CD14-positive monocyte (primary cell): ENCODE results near the gene NOL6. TPM values are rescaled to one million over a fixed set of nuclear protein-coding genes. Genes with fewer than 3 reads are reported as not detected.
"Not testable (repeated sequence)": the region's sequence is repeated elsewhere in the genome, so short reads cannot be mapped to it uniquely, and the experiment has no call there.

Experiments used
- DNase-seq, 3 donors: peaks; one replicate each; pipeline ENCODE4 v3.0.0-alpha.2; 2011 to 2022
- H2AFZ ChIP-seq: 2 replicates; pipeline ENCODE4 v1.6.0; 2012; ENCODE audit warnings: mild to moderate bottlenecking, low read depth, low read length, inconsistent platforms; ENCODE audit not compliant: insufficient read depth, poor library complexity, severe bottlenecking
- H3K27ac ChIP-seq, 2 donors: 1 replicate in 1 of 2; 2 replicates in 1 of 2; pipeline ENCODE4 v1.5.1; 2012 to 2013; ENCODE audit warnings: low read length in 2 of 2, control low read depth in 1 of 2, inconsistent platforms in 1 of 2, low read depth in 1 of 2, mild to moderate bottlenecking in 1 of 2
- H3K27me3 ChIP-seq, 2 donors: one replicate each; pipeline versions ENCODE4 v1.6.0 to v1.6.1; 2011 to 2013; ENCODE audit warnings: low read length in 2 of 2; ENCODE audit not compliant: control insufficient read depth in 2 of 2, insufficient read depth in 2 of 2
- H3K36me3 ChIP-seq, 2 donors: replicated peaks in 1 of 2; 1 replicate in 1 of 2; 2 replicates in 1 of 2; pipeline versions ENCODE4 v1.5.1 to v1.6.1; 2012 to 2013; ENCODE audit warnings: low read length in 2 of 2, control low read depth in 1 of 2, inconsistent platforms in 1 of 2, mild to moderate bottlenecking in 1 of 2; ENCODE audit not compliant: insufficient read depth in 2 of 2, control insufficient read depth in 1 of 2
- H3K4me1 ChIP-seq, 2 donors: 1 replicate in 1 of 2; 2 replicates in 1 of 2; pipeline versions ENCODE4 v1.5.1 to v1.6.1; 2012 to 2013; ENCODE audit warnings: low read length in 2 of 2, control low read depth in 1 of 2, inconsistent platforms in 1 of 2, mild to moderate bottlenecking in 1 of 2, moderate library complexity in 1 of 2; ENCODE audit not compliant: insufficient read depth in 2 of 2, control insufficient read depth in 1 of 2
- H3K4me2 ChIP-seq: replicated peaks from 2 replicates; pipeline ENCODE3; 2012; ENCODE audit warnings: low read length, moderate library complexity, mild to moderate bottlenecking; ENCODE audit not compliant: poor library complexity, severe bottlenecking; ENCODE audit errors: extremely low read depth
- H3K4me3 ChIP-seq, 3 experiments: fragments of 200-600 bp in 1 of 3; sonication (generic) in 1 of 3; replicated peaks in 1 of 3; 1 replicate in 2 of 3; 2 replicates in 1 of 3; pipeline ENCODE4 v1.5.1; 2011 to 2013; ENCODE audit warnings: low read length in 3 of 3, mild to moderate bottlenecking in 3 of 3, control low read depth in 2 of 3, low read depth in 2 of 3, inconsistent platforms in 1 of 3, moderate library complexity in 1 of 3
- H3K79me2 ChIP-seq: 2 replicates; pipeline ENCODE4 v1.6.0; 2012; ENCODE audit warnings: mild to moderate bottlenecking, control low read depth, inconsistent platforms, low read length, moderate library complexity; ENCODE audit not compliant: insufficient read depth
- H3K9ac ChIP-seq: 2 replicates; pipeline ENCODE4 v1.6.0; 2017; ENCODE audit warnings: low read length, mild to moderate bottlenecking; ENCODE audit not compliant: insufficient read depth, poor library complexity, severe bottlenecking
- H3K9me3 ChIP-seq, 2 donors: replicated peaks in 1 of 2; 1 replicate in 1 of 2; 2 replicates in 1 of 2; pipeline versions ENCODE4 v1.5.1 to v1.6.1; 2012 to 2013; ENCODE audit warnings: low read length in 2 of 2, control low read depth in 1 of 2; ENCODE audit not compliant: control insufficient read depth in 1 of 2, insufficient read depth in 1 of 2
- H4K20me1 ChIP-seq: 2 replicates; pipeline ENCODE4 v1.6.0; 2012; ENCODE audit warnings: mild to moderate bottlenecking, low read length, control low read depth, moderate library complexity; ENCODE audit not compliant: insufficient read depth
- H3K27ac Mint-ChIP-seq, 7 donors: one replicate each; pipeline ENCODE4 v1.8.0; 2020; ENCODE audit warnings: mild to moderate bottlenecking in 7 of 7, mixed read lengths in 7 of 7, moderate library complexity in 6 of 7, inconsistent platforms in 2 of 7
- H3K27me3 Mint-ChIP-seq, 3 donors: one replicate each; pipeline ENCODE4 v1.8.0; 2021 to 2022; ENCODE audit warnings: low read depth in 3 of 3, mild to moderate bottlenecking in 3 of 3, mixed read lengths in 3 of 3, moderate library complexity in 3 of 3, inconsistent platforms in 1 of 3
- H3K36me3 Mint-ChIP-seq, 2 donors: one replicate each; pipeline ENCODE4 v1.8.0; 2020; ENCODE audit warnings: mixed read lengths in 2 of 2, inconsistent platforms in 1 of 2, mild to moderate bottlenecking in 1 of 2
- H3K4me1 Mint-ChIP-seq: one replicate; pipeline ENCODE4 v1.8.0; 2020; ENCODE audit warnings: mild to moderate bottlenecking, mixed read lengths
- H3K4me3 Mint-ChIP-seq, 2 donors: one replicate each; pipeline ENCODE4 v1.8.0; 2020; ENCODE audit warnings: mild to moderate bottlenecking in 2 of 2, mixed read lengths in 2 of 2, moderate library complexity in 1 of 2
- H3K9me3 Mint-ChIP-seq, 7 donors: one replicate each; pipeline ENCODE4 v1.8.0; 2020 to 2022; ENCODE audit warnings: mixed read lengths in 7 of 7, mild to moderate bottlenecking in 6 of 7, moderate library complexity in 6 of 7, inconsistent platforms in 2 of 7
- whole genome bisulfite sequencing: methylation state at CpG from one replicate; pipeline ENCODE4 v1.1.5; 2013; ENCODE audit warnings: missing lambda C conversion rate; ENCODE audit not compliant: insufficient coverage; 5-methylcytosine and 5-hydroxymethylcytosine counted together
- intact Hi-C, 2 donors: fragments of 100-400 bp; cut with micrococcal nuclease; formaldehyde crosslinking; loops; one replicate each; pipeline versions ENCODE4 v1.15.0 to v1.15.1; 2023
- polyA plus RNA-seq, 3 donors: library from polyadenylated mRNA; depleted of rRNA in 1 of 3; unstranded in 2 of 3; stranded (reverse) in 1 of 3; fragments of 300-500 nt in 2 of 3; fragments of >200 nt in 1 of 3; fragmentation: Illumina TruSeq in 2 of 3; gene quantifications; 1 replicate in 2 of 3; 2 replicates in 1 of 3; pipeline ENCODE4 v1.2.3, GENCODE V29; 2012 to 2021
- TF ChIP-seq, protein P1 (sequence below): fragments of 200-600 bp; IDR thresholded peaks from one replicate; pipeline ENCODE4 v1.8.0; 2022; ENCODE audit warnings: antibody characterized with exemption, mild to moderate bottlenecking

Gene NOL6
- polyA plus RNA-seq, 3 donors: 4.6 to 21.9 (median 10.1) TPM

- Histone ChIP-seq H3K79me2 (no peaks in the 10 kb centered on the region), H3K27ac (no peak overlapping the region), H3K9ac (no peak overlapping the region), H3K4me3 (no peak overlapping the region), H3K4me1 (no peaks in the 10 kb centered on the region), H3K4me2 (no peak overlapping the region), H3K36me3 (no peaks in the 10 kb centered on the region), H3K27me3 (no peaks in the 10 kb centered on the region), H3K9me3 (no peaks in the 10 kb centered on the region), H4K20me1 (no peaks in the 10 kb centered on the region), H2AFZ (peak overlapping the region; percentile 35)
- H3K36me3 Mint-ChIP-seq: no peaks in the 10 kb centered on the region
- DNase-seq: peak in 1 of 3 donors; percentile 15
- H3K27me3 Mint-ChIP-seq: peaks cover 0 to 5% (median 3%) of the 10 kb centered on the region in 3 donors
- H3K4me1 Mint-ChIP-seq: peaks cover 5% of the 10 kb centered on the region
- 84% methylated on average over 5 of the region's 7 CpGs for WGBS
- H3K9me3 Mint-ChIP-seq: no peaks in the 10 kb centered on the region
- TF ChIP-seq, protein P1, sequence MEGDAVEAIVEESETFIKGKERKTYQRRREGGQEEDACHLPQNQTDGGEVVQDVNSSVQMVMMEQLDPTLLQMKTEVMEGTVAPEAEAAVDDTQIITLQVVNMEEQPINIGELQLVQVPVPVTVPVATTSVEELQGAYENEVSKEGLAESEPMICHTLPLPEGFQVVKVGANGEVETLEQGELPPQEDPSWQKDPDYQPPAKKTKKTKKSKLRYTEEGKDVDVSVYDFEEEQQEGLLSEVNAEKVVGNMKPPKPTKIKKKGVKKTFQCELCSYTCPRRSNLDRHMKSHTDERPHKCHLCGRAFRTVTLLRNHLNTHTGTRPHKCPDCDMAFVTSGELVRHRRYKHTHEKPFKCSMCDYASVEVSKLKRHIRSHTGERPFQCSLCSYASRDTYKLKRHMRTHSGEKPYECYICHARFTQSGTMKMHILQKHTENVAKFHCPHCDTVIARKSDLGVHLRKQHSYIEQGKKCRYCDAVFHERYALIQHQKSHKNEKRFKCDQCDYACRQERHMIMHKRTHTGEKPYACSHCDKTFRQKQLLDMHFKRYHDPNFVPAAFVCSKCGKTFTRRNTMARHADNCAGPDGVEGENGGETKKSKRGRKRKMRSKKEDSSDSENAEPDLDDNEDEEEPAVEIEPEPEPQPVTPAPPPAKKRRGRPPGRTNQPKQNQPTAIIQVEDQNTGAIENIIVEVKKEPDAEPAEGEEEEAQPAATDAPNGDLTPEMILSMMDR: no peak
- intact Hi-C loops: no loop called here
- H3K27ac Mint-ChIP-seq: no peak overlapping the region
- H3K4me3 Mint-ChIP-seq: no peak overlapping the region
Observed at GRCh38 chr9:33506626-33507370, 33.1 kb upstream of the NOL6 start.

DNA sequence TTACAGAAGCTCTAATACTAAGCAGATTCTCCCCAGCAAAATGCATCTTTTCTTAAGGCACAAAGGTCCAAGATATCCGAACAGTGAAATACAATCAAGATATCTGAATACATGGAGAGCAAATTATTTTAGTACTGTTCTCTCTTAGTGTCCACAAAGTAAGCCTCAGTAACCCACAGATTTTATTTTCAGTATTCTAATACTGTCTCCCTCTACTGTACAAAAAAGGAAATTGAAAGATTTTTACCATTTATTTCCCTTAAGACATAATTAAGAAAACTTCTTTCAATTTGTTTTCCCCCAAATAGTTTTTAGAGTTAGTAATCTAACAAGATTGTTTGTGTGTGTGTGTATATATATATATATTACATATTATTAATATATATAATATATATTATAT, 24.7 kb upstream of the NOL6 start:
- H3K9me3 Mint-ChIP-seq: no peaks in the 10 kb centered on the region
- Histone ChIP-seq H3K79me2 (no peaks in the 10 kb centered on the region), H3K27ac (no peak overlapping the region), H3K9ac (no peak overlapping the region), H3K4me3 (no peak overlapping the region), H3K4me1 (no peaks in the 10 kb centered on the region), H4K20me1 (no peaks in the 10 kb centered on the region), H3K9me3 (no peaks in the 10 kb centered on the region), H2AFZ (no peak overlapping the region), H3K4me2 (no peak overlapping the region), H3K27me3 (no peaks in the 10 kb centered on the region), H3K36me3 (no peaks in the 10 kb centered on the region)
- H3K4me3 Mint-ChIP-seq: no peak overlapping the region
- H3K27me3 Mint-ChIP-seq: no peaks in the 10 kb centered on the region
- H3K27ac Mint-ChIP-seq: no peak overlapping the region
- TF ChIP-seq, protein P1: peak; percentile 26
- DNase-seq: no peak
- H3K36me3 Mint-ChIP-seq: no peaks in the 10 kb centered on the region
- intact Hi-C loops: no loop called here
- no CpG with 5 or more reads among the region's 1 CpG for WGBS
- no peaks in the 10 kb centered on the region for H3K4me1 Mint-ChIP-seq

DNA sequence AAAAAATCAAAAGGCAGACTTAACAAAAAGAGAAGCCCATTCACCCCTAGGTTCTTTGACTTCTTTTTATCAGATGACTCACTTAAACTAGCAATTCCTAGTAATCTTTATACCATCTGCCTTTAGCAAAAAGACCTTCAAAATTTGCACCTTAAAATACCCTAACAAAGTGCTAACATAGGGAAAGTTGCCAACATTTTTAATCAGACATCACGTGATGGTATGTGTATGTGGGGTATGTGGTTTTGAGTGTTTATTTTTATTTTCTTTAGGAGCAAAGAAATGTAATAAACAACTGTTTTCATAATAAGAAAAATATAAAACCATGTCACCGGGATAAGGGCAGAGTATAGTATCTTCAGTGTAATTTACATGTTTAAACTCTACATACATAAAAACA, 20.1 kb upstream of the NOL6 start:
- DNase-seq, H3K4me3 Mint-ChIP-seq, H3K9me3 ChIP-seq, H3K4me3 ChIP-seq, H3K79me2 ChIP-seq, H3K27me3 ChIP-seq, H3K27me3 Mint-ChIP-seq, H3K9ac ChIP-seq, H3K4me1 Mint-ChIP-seq, H3K27ac Mint-ChIP-seq, H2AFZ ChIP-seq, H3K4me1 ChIP-seq, intact Hi-C loops, H3K36me3 ChIP-seq, H3K4me2 ChIP-seq, H3K36me3 Mint-ChIP-seq, H3K27ac ChIP-seq, H3K9me3 Mint-ChIP-seq, H4K20me1 ChIP-seq: not testable (repeated sequence)
- no CpG with 5 or more reads among the region's 2 CpGs for WGBS
